Measurements from ENCODE around the gene KPNA5.
A peak's percentile ranks its signal among the peaks of the same experiment; 100 is the strongest.
"Not testable (repeated sequence)": the region's sequence is repeated elsewhere in the genome, so short reads cannot be mapped to it uniquely, and the experiment has no call there.

Gene KPNA5

DNA sequence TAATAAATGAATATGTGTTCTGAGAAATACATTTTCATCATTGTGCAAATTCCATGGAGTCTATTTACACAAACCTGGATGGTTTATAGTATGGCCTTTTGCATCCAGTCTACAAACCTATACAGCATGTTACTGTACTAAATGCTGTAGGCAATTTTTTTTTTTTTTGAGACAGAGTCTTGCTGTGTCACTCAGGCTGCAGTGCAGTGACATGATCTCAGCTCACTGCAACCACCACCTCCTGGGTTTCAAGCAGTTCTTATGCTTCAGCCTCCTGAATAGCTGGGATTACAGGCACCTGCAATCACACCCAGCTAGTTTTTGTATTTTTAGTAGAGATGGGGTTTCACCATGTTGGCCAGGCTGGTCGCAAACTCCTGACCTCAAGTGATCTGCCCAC, 22.9 kb downstream of the KPNA5 start:
- not testable (repeated sequence) for DNase-seq (ENCODE audit: low read depth in 3 of 3)

DNA sequence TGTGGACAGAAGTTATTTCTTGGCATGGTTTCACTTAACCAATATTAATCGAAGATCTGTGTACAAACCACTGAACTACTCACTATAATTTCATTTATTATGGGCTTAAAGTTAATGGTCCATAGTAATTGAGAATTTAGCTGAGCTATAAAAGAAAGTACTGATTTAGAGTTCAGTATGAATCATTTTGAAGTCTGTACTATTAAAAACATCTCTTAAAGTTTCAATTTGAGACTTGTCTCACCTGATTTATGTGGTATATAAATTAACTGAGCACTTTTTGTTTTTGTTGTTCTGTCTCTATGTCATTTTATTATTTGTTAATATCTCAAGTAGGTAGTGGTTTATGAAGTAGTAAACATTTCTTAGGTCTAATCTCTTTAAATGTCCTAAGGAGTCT, 24.9 kb downstream of the KPNA5 start:
- DNase-seq (ENCODE audit: low read depth in 3 of 3): no peak

DNA sequence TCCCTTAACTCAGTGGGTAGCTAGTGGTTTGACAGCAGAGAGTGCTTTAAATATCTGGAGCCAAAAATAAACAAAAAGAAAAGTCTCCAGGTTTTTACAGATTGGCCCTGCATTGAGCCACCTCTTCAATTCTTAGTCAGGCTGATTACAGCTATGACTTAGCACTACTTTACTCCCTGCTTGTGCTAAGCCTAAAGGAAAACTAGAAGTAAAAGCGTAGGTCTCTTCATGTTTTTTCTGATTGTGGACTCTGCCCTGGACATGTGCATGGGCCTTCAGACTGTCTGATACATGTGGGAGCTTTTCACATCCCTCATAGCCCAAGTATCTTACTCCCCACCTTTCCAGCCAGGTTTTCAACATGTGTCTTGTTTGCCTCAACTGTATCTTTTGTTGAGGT, 33.3 kb downstream of the KPNA5 start:
- no peak for DNase-seq (ENCODE audit: low read depth in 3 of 3)

DNA sequence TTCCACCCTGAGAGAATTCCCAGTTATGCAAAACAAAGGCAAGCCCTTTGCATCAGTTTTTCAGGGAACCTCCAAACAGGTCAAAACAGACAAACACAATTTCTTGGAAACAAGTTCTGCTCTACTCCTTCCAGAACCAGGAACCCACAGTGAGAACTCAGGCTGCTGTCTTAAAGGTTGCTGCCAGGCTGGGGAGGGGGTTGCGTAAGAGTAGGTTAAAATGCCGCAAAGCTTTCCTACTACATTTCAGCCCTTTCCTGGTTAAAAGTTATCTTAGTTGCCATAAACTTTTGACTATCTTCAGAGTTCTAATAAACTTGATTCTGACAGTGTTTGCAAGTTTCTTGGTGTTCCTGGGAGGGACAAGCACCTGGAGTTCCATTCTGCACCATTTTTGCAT, 33.8 kb downstream of the KPNA5 start:
- no peak for DNase-seq (ENCODE audit: low read depth in 3 of 3)

DNA sequence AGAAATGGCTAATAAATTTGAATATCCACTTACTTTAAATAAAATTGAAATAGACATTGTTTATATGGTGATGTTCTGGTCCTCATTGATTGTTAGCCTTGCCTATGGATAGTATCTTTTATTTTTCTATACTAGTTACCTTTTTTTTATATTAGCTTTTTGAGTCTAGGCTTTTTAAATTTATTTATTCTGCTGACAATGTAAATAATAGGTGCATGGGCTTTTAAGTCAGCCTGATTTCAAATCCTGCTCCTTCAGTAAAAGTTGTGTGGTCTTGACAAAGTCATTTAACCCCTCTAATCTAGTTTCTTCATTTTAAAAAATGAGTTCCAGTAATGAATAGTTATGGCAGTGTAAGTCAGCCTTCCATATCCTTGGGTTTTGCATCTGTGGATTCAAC, 45.9 kb downstream of the KPNA5 start:
- no peak for DNase-seq (ENCODE audit: low read depth in 3 of 3)

DNA sequence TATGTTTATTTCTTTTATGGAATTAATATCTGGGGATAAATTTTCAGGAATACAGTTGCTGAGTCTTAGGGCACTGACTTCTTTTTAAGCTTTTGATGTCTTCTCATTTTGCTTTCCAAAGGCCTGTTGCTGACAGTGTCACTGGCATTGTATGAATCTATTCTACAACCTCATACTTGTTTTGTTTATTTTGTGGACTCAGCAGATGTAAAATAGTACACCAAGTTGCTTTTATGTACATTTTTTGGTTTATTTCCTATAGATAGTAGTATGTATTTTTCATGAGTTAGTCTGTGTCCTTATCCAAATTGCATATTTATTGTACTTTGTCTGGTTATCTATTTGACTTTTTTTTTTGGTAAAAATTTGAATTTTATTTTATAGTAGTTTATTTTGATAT, 49.5 kb downstream of the KPNA5 start:
- no peak for DNase-seq (ENCODE audit: low read depth in 3 of 3)

DNA sequence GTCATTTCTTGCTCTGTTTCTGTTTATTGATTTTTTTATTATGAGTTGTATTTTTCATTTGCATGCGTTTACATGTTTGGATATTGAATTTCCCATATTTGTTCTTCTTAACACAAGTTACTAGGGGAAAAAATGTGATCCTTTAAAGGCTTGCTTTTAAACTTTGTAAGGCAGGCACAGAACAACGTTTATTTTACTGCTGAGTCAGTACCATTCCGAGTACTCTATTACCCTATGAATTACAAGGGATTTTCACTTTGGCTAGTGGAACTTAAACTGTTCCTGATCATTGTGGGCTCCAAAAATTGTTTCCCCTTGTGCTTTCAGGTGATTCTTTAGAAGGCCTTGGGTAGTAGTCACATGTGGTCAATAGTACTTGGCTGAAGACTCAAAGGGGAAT, 56.0 kb downstream of the KPNA5 start:
- no peak for DNase-seq (ENCODE audit: low read depth in 3 of 3)

DNA sequence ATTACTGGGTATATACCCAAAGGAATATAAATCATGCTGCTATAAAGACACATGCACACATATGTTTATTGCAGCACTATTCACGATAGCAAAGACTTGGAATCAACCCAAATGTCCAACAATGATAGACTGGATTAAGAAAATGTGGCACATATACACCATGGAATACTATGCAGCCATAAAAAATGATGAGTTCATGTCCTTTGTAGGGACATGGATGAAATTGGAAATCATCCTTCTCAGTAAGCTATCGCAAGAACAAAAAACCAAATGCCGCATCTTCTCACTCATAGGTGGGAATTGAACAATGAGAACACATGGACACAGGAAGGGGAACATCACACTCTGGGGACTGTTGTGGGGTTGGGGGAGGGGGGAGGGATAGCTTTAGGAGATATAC, 59.5 kb downstream of the KPNA5 start:
- DNase-seq (ENCODE audit: low read depth in 3 of 3): not testable (repeated sequence)

DNA sequence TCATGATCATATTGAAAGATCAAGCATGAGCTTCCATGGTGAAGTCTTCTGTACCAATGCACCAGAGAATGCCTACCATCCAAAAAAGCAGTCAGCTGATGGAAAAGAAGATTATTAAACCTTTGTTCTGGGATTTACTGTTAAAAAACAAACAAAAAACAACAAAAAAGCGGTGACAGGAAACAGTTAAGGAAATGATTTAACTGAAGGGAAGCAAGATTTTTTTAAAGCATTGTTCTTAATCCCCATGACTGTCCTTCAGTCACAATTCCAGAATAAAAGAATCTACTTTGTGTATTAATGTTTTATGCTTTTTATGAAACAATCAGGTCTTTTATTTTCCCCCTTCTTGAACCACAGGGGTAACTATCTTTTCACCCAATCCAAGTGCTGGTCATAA, 60.6 kb downstream of the KPNA5 start:
- DNase-seq (ENCODE audit: low read depth in 3 of 3): no peak

DNA sequence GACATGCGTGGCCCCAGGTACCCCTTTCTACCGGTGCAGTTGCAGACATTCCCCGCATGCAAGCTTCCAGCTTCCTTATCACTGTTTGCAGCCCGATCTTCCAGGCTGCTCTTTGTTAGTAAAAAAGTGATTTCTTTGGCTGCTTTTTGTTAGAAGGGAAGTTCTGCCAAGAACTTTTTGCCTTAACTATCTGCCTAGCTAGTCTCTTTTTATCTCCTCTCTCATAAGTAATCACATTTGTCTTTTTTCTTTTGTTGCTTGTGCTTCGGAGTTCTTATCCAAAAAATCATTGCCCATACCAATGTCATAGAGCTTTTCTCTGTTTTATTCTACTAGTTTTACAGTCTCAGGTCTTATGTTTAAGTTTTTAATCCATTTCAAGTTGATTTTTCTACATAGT, 64.2 kb downstream of the KPNA5 start:
- no peak for DNase-seq (ENCODE audit: low read depth in 3 of 3)

DNA sequence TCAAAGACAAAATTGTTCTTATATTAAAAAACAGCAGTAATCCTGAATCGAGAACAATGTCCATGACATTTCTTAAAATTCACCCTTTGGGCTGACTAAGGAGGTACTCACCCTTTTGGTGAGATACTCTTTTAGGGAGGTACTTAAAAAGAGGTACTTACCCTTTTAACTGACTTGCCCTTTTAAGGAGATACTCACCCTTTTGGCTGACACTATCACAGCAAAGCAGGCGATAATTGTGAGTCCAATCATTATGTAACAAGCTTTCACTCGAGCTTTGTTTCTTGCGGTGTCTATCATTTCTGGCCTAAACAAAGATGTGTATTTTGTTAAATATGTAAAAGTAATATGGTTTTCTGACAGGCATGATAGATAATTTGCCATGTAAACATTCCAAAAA, 80.8 kb downstream of the KPNA5 start:
- DNase-seq (ENCODE audit: low read depth in 3 of 3): no peak

DNA sequence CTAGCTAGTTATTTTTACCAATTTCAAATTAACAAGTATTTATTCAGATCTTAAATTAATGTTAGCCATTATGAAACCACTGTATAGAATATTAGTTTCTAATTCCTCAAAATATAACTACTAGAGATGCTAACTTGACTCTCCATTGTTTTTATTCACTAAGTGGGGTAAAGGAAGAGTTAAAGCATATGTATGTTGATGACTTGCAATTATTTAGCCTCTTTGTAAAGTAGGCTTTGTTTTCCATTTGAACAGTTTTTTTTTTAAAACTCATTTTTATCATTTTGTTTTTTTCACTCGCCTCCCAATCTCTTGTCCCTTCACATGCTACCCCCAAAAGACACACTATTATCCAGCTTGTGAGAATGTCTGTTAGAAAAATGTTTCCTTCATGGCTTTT, 81.2 kb downstream of the KPNA5 start:
- no peak for DNase-seq (ENCODE audit: low read depth in 3 of 3)

DNA sequence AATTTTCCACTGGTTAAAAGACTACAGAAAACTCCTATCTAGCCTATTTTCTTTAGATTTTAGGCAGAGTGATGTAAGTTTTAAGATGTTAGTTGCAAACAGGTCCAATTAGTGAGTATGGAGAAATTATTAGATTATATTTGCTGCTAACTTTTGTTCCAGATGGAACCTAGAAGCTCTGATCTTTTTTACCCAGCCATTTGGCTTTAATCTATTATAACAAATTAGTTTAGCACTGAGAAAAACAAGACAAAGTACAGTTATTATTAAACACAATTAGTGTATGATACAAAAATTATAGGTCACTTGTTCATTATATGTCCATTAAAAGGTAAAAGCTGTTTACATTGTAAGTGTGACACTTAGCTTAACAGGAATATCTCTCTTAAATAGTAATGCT, 82.0 kb downstream of the KPNA5 start:
- DNase-seq (ENCODE audit: low read depth in 3 of 3): no peak

DNA sequence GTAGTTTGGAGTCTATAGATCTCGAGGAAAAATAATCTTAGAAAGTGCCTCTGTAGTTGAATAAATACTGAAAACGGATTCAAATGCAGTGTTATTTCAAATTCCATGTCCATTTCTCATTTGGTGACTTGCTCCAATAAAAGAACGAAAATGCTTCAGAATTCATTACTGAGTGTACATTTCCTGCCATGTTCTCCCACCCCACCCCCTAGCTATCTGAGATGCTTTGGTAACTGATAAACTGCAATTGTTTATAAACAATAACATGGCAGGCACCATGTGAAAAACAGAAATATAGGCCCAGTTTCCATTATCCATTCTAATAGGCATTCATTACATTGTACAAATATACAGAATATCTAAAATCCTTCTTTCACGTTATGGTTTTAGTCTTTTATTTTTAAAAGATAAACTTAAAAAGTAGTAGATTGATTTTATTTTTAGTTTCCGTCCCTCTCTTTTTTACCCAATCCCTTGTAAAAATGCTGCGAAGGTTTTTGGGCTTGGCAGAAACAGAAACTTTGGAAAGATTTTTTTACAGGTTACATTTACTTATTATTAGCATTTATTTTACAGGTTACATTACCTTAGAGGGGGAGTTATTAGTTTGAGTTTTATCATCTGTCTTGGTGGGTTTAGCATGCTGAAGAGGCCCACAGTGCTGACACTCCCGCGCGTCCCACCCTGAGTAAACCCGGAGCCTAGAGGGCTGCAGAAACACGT, 83.1 kb downstream of the KPNA5 start:
- DNase-seq (ENCODE audit: low read depth in 3 of 3): no peak

DNA sequence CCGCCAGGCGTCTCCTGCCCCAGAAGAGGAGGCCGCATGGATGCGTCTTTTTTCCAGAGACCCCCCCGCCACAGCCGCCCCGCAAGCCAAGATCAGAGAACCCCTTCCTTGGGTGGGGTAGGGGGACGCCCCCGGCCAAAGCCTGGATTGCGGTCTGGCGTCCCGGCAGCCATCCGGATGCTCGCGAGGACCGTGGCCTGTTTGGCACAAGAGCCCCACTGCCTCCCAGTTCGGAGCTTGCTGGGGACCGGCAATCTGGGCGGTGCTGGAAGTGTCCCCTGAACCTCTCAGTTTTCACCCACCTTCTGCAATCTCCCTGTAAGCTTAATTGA, 83.6 kb downstream of the KPNA5 start:
- DNase-seq (ENCODE audit: low read depth in 3 of 3): no peak

DNA sequence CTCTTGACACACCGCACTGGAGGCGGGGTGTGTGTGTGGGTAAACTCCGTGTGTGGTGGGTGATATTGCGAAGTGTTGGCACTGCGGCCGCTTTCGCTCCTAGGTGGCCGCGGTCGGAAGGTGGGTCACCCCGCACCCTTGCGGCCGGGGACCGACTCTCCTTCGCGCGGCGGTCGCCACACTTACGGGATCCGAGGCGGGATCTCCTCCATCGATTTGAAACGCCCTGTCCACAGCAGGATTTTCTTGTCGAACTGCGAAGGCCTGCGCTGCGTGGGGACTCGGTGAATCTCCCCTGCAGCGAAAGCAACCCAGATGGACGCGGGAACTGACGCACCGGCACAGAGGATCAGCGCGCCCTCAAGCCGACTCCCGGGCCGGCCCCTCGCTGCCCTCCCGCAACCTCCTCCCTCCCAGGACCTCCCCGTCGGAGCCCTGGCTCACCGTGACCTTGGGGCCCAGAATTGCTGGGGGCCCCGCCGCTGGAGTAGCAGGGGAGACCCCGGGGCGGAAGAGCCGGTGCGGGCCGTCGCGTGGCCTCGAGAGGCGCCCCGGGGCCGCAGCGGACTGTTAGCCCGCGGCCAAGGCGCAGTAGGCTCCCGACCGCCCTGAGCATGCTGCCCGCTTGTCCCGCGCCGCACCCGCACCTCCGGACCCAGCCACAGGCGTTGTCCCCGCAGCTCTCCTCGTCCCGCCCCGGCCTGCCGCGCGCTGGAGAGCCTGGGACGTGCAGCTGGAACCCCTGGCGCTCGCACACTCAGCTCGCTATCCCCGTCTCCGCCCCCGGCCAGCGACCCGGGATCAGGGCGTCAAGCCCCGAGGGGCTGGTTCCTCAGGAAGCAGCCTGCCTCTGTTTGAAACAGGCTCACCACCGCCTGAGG, 84.2 kb downstream of the KPNA5 start, which contains the start of gene FAM162B:
TSS of gene FAM162B (minus strand) at position 759 of the 881 bp plus-strand sequence. CDS start at position 616, 143 bp downstream.
- DNase-seq (ENCODE audit: low read depth in 3 of 3): peak in 1 of 3 experiments; percentile 2

DNA sequence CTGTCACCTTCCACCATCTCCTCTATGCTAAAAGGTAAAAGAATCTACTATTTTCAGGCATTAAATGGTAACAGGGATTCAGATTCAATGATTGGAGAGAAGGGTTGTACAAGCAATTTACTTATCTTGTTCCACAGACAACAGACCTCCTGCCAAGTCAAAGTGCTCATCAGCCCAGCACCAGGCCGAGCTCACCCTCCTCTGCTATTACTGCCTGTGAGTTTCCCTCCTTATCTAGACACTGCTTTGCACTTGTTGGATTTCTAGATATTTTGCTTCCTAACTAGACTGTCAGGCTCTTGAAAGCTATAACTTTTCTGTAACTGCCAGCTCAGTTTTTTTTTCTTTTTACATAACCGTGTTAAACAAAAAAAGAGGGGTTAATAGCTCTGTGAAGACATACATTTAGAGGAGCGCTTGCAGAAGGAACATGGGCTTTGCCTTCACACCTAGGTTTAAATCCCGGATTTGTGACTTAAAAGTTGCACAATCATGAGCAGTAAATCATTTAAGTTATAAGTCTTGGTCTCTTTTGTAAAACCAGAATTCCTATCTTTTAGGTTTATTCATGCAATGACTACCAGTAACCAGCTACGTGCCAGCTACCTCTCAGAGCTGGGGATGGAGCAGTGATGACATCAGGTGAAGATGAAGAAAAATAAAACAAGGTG, 85.6 kb downstream of the KPNA5 start:
- DNase-seq (ENCODE audit: low read depth in 3 of 3): no peak

DNA sequence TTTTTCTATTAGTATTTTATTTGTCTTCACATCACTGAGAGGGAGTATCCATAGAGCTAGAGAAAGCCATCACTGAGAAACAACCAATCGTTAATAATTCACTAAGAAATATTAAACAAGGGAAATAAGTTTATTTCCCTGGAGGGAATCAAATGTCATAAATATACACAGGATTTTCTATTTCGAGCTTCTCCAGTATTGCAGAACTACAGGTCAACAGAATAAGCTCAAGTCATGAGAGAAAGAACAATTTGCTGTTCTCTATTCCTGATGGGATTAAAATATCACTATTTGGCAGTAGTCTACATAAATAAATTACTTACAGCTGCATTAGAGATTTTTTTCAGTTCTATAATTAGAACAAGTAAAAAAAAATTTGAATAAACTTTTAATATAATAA, 86.7 kb downstream of the KPNA5 start:
- DNase-seq (ENCODE audit: low read depth in 3 of 3): no peak

DNA sequence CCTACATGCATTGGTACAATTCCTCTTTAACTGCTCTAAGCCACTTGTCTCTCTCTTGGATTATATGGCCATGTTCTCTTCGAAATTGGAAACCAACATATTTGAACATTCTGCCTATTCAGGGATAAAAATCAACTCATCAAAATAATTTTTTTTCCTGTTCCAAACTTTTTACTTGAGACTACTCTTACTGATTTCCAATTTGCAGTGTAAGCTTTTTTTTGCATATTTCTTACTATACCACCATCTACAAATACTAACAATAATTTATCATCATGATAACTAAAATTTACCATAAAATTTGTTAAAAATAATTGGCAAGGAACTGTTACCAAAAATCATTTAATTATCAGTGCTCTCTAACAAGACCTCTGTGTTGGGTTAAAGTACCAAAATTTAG, 91.4 kb downstream of the KPNA5 start:
- DNase-seq (ENCODE audit: low read depth in 3 of 3): no peak

DNA sequence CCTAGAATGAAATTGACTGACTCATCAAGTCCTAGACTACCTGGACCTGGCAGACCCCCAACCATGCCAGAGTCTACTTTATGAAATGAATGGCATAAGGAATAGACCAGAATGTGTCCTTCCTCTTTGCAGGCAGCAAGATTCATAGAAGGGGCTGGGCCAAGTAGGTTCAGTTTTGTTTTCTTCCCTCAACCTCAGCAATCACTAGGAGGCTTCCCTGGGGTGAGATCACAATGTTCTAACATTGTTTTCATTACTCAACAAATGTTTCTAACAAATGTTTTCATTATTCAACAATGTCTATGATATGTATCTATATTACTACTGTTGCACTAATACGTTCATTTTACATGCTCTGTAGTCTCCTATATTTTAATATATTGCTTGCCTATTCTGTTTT, 92.9 kb downstream of the KPNA5 start:
- DNase-seq (ENCODE audit: low read depth in 3 of 3): no peak

DNA sequence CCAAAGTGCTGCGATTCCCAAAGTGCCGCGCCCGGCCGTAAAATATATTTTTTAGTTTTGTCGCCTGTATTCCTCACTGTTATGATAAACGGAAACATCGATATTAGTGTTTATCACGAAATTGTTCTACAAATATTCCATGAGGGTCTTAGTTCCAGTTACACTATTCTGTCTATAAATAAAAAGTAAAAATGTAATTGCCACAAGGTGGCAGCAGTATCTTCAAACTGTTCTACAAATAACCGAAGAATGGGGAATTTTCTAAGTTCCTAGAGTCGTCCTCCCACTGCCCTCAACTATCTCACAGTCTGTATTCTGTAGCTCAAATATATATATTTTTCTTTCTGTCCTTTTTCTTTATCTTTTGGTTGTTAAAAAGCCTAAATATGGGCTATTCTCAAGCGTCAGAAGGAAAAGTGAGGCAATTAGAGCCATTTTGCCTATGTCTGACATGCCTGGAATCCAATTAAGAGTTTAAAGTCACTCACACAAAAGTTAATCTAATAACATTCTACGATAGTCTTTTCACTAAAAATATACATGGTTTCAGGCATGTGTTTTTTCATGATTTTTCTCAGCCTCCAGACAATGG, 98.7 kb downstream of the KPNA5 start:
- DNase-seq (ENCODE audit: low read depth in 3 of 3): no peak

DNA sequence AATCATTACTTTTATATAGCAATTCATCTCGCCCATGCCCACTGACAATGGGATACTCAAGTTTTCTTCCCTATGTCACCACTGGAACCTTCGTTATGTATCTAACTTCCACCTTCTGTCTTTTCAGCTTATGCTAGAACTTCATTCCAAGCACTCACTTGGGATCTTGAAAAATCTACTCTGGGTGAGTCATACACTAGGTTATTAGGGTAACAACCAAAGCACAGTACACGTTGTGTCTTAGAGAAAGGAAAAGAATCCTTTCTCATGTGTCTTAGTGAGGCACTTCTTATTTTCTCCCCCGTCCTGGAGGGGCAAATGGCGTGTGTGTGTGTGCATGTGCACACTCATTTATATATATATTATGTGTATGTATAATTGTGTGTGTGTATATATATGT, 102.8 kb downstream of the KPNA5 start:
- DNase-seq (ENCODE audit: low read depth in 3 of 3): no peak
